GM18505 (cell line): Measurements from ENCODE around the gene DCAF4.

ENCODE experiments used
- ATAC-seq: cut with Tn5 transposase; IDR thresholded peaks from one replicate; pipeline ENCODE4 v1.9.1; 2021; ENCODE audit not compliant: unreplicated experiment
- POLR2A ChIP-seq: IDR thresholded peaks from 4 replicates; pipeline ENCODE4 v1.6.1; 2011; ENCODE audit warnings: borderline replicate concordance; ENCODE audit not compliant: insufficient read depth, insufficient read length; ENCODE audit errors: extremely low read depth

Gene DCAF4

GRCh38 chr14:72904218-72904617 is 22.0 kb upstream of the DCAF4 start:
- no peak for ATAC-seq
- TF ChIP-seq POLR2A, result no peak

GRCh38 chr14:72904840-72905561 is 21.3 kb upstream of the DCAF4 start:
- TF ChIP-seq POLR2A, result no peak
- ATAC-seq, result no peak

- no peak for TF ChIP-seq POLR2A
- no peak for ATAC-seq
These were observed 19.9 kb upstream of the DCAF4 start for GRCh38 chr14:72906316-72906715.

- TF ChIP-seq POLR2A, result no peak
- ATAC-seq, result no peak
These were observed 19.4 kb upstream of the DCAF4 start for GRCh38 chr14:72906879-72907278.

GRCh38 chr14:72907886-72908285 is 18.4 kb upstream of the DCAF4 start:
- no peak for ATAC-seq
- no peak for TF ChIP-seq POLR2A

GRCh38 chr14:72909163-72909562 is 17.1 kb upstream of the DCAF4 start:
- no peak for TF ChIP-seq POLR2A
- ATAC-seq, result no peak

- TF ChIP-seq POLR2A, result no peak
- no peak for ATAC-seq
These were observed 12.5 kb upstream of the DCAF4 start for GRCh38 chr14:72913809-72914208.

GRCh38 chr14:72916174-72916573 is 10.1 kb upstream of the DCAF4 start:
- no peak for TF ChIP-seq POLR2A
- ATAC-seq, result no peak

- no peak for TF ChIP-seq POLR2A
- ATAC-seq, result no peak
These were observed 9.0 kb upstream of the DCAF4 start for GRCh38 chr14:72917094-72917802.

GRCh38 chr14:72920008-72920407 is 6.3 kb upstream of the DCAF4 start:
- no peak for TF ChIP-seq POLR2A
- no peak for ATAC-seq

- TF ChIP-seq POLR2A, result no peak
- ATAC-seq, result no peak
These were observed 4.9 kb upstream of the DCAF4 start for GRCh38 chr14:72921396-72921795.

GRCh38 chr14:72924337-72924736 is 1.9 kb upstream of the DCAF4 start:
- no peak for ATAC-seq
- no peak for TF ChIP-seq POLR2A

GRCh38 chr14:72925171-72925759 is 999 bp upstream of the DCAF4 start:
- no peak for ATAC-seq
- TF ChIP-seq POLR2A, result no peak

- peak; percentile 30 for ATAC-seq
- TF ChIP-seq POLR2A, result peak; percentile 6
These were observed 411 bp upstream of the DCAF4 start for GRCh38 chr14:72925815-72926291.

- no peak for TF ChIP-seq POLR2A
- ATAC-seq, result no peak
These were observed 2.6 kb downstream of the DCAF4 start for GRCh38 chr14:72928872-72929271.
